Activated CD8-positive, alpha-beta T cell treated with anti-CD3 and anti-CD28 coated beads, Interleukin-2, amount 10 ng/mL, durations not matched to agents 7 days and 5 days (primary cell): ENCODE measurements around the gene SMTNL2. TPM values are rescaled to one million over a fixed set of nuclear protein-coding genes. Genes with fewer than 3 reads are reported as not detected.
"Not testable (repeated sequence)": the region's sequence is repeated elsewhere in the genome, so short reads cannot be mapped to it uniquely, and the experiment has no call there.

Experiments
- ATAC-seq: fragments of 150-1000 bp; cut with Tn5 transposase; one replicate; pipeline ENCODE4 v1.10.0; 2021; ENCODE audit warnings: moderate library complexity
- CTCF ChIA-PET: fragments of 350-600 bp; sonication (Branson Sonifier 250); formaldehyde crosslinking; loops from one replicate; lab custom pipeline; 2021; ENCODE audit warnings: antibody characterized with exemption; lab: Charles Lee
- POLR2A ChIA-PET: fragments of 350-600 bp; sonication (Branson Sonifier 250); formaldehyde crosslinking; loops from one replicate; lab custom pipeline; 2021; ENCODE audit warnings: antibody characterized with exemption; lab: Charles Lee
- DNase-seq: peaks from one replicate; pipeline ENCODE4 v3.0.0-alpha.2; 2020
- H3K27ac Mint-ChIP-seq: one replicate; pipeline ENCODE4 v1.8.0; 2021; ENCODE audit warnings: mild to moderate bottlenecking, mixed read lengths
- H3K27me3 Mint-ChIP-seq: one replicate; pipeline ENCODE4 v1.8.0; 2021; ENCODE audit warnings: low read depth, mixed read lengths
- H3K36me3 Mint-ChIP-seq: one replicate; pipeline ENCODE4 v1.8.0; 2021; ENCODE audit warnings: low read depth, mixed read lengths
- H3K4me1 Mint-ChIP-seq: one replicate; pipeline ENCODE4 v1.8.0; 2021; ENCODE audit warnings: low read depth, mixed read lengths
- H3K4me3 Mint-ChIP-seq: one replicate; pipeline ENCODE4 v1.8.0; 2021; ENCODE audit warnings: mild to moderate bottlenecking, mixed read lengths
- H3K9me3 Mint-ChIP-seq: one replicate; pipeline ENCODE4 v1.8.0; 2022; ENCODE audit warnings: mixed read lengths; ENCODE audit not compliant: insufficient read depth
- total RNA-seq, 2 experiments: library from RNA; stranded (reverse); gene quantifications; one replicate each; pipeline ENCODE4 v1.2.3, GENCODE V29; 2021

Gene SMTNL2
- total RNA-seq, 2 experiments from 2014 or later = not detected

- Mint-ChIP-seq H3K36me3 (no peaks in the 10 kb centered on the region), H3K27ac (no peak overlapping the region), H3K27me3 (peaks cover 5% of the 10 kb centered on the region), H3K9me3 (no peaks in the 10 kb centered on the region), H3K4me1 (peaks cover 6% of the 10 kb centered on the region), H3K4me3 (no peak overlapping the region)
- DNase-seq (no peak), ATAC-seq (no peak)
- ChIA-PET POLR2A (no interaction called here), CTCF (interaction anchor here (1.0 kb wide), 1 partner anchor 25 kb away, joined by 3 read pairs; no protein-coding TSS in a partner anchor)
Measured at GRCh38 chr17:4591529-4591928, 7.2 kb downstream of the SMTNL2 start.

GRCh38 chr17:4592240-4593005, 8.1 kb downstream of the SMTNL2 start:
- H3K4me3 Mint-ChIP-seq = no peak overlapping the region
- no peaks in the 10 kb centered on the region for H3K27me3 Mint-ChIP-seq
- no peak overlapping the region for H3K27ac Mint-ChIP-seq
- ATAC-seq (no peak), DNase-seq (no peak)
- CTCF ChIA-PET = interaction anchor here (1.0 kb wide), 1 partner anchor 25 kb away, joined by 3 read pairs; no protein-coding TSS in a partner anchor
- H3K36me3 Mint-ChIP-seq = no peaks in the 10 kb centered on the region
- H3K9me3 Mint-ChIP-seq = no peaks in the 10 kb centered on the region
- POLR2A ChIA-PET = no interaction called here
- peaks cover 6% of the 10 kb centered on the region for H3K4me1 Mint-ChIP-seq

GRCh38 chr17:4593021-4593421, 8.7 kb downstream of the SMTNL2 start:
- Mint-ChIP-seq H3K9me3 (no peaks in the 10 kb centered on the region), H3K27me3 (no peaks in the 10 kb centered on the region), H3K36me3 (no peaks in the 10 kb centered on the region), H3K27ac (no peak overlapping the region), H3K4me3 (no peak overlapping the region), H3K4me1 (peaks cover 6% of the 10 kb centered on the region)
- no peak for DNase-seq
- ChIA-PET CTCF (no interaction called here), POLR2A (no interaction called here)
- no peak for ATAC-seq

- Mint-ChIP-seq H3K4me1 (peaks cover 6% of the 10 kb centered on the region), H3K4me3 (no peak overlapping the region)
- no peak for ATAC-seq
Measured at GRCh38 chr17:4594406-4594805, 10.1 kb downstream of the SMTNL2 start.

GRCh38 chr17:4594931-4595684, 10.8 kb downstream of the SMTNL2 start:
- CTCF ChIA-PET = interaction anchor here (0.6 to 1.5 kb wide), 7 partner anchors 25 to 338 kb away, joined by 3 to 4 read pairs (median 3); no protein-coding TSS in a partner anchor
- Mint-ChIP-seq H3K36me3 (no peaks in the 10 kb centered on the region), H3K4me3 (no peak overlapping the region), H3K27ac (peak overlapping the region; percentile 49), H3K4me1 (peaks cover 6% of the 10 kb centered on the region), H3K9me3 (no peaks in the 10 kb centered on the region), H3K27me3 (no peaks in the 10 kb centered on the region)
- peak; percentile 70 for DNase-seq
- peak; percentile 83 for ATAC-seq
- POLR2A ChIA-PET = interaction anchor here (0.6 kb wide), 1 partner anchor 162 kb away, joined by 3 read pairs; the partner anchor contains the start of gene SPNS3

More at GRCh38 chr17:4594406-4594805, 10.1 kb downstream of the SMTNL2 start:
- no peak for DNase-seq
- Mint-ChIP-seq H3K36me3 (no peaks in the 10 kb centered on the region), H3K27ac (no peak overlapping the region), H3K9me3 (no peaks in the 10 kb centered on the region), H3K27me3 (no peaks in the 10 kb centered on the region)
- CTCF ChIA-PET = interaction anchor here (0.6 to 1.5 kb wide), 5 partner anchors 24 to 337 kb away, joined by 3 to 4 read pairs (median 3); no protein-coding TSS in a partner anchor
- POLR2A ChIA-PET = no interaction called here

- not testable (repeated sequence) for H3K27me3 Mint-ChIP-seq, DNase-seq, H3K9me3 Mint-ChIP-seq, ATAC-seq, H3K27ac Mint-ChIP-seq, H3K4me1 Mint-ChIP-seq, H3K4me3 Mint-ChIP-seq, H3K36me3 Mint-ChIP-seq
- ChIA-PET CTCF (interaction anchor here (0.6 to 1.5 kb wide), 5 partner anchors 26 to 175 kb away, joined by 3 to 4 read pairs (median 3); no protein-coding TSS in a partner anchor), POLR2A (interaction anchor here (0.6 kb wide), 1 partner anchor 162 kb away, joined by 3 read pairs; the partner anchor contains the start of gene SPNS3)
Measured at GRCh38 chr17:4595685-4596342, 11.5 kb downstream of the SMTNL2 start.

GRCh38 chr17:4596636-4597380, 12.5 kb downstream of the SMTNL2 start:
- Mint-ChIP-seq H3K4me3 (no peak overlapping the region), H3K9me3 (no peaks in the 10 kb centered on the region), H3K27ac (no peak overlapping the region), H3K27me3 (peaks cover 2% of the 10 kb centered on the region), H3K36me3 (no peaks in the 10 kb centered on the region), H3K4me1 (peaks cover 6% of the 10 kb centered on the region)
- ATAC-seq (no peak), DNase-seq (no peak)
- ChIA-PET CTCF (no interaction called here), POLR2A (no interaction called here)

GRCh38 chr17:4597975-4598374, 13.6 kb downstream of the SMTNL2 start:
- Mint-ChIP-seq H3K4me3 (no peak overlapping the region), H3K27ac (no peak overlapping the region), H3K9me3 (no peaks in the 10 kb centered on the region), H3K4me1 (peaks cover 6% of the 10 kb centered on the region), H3K36me3 (no peaks in the 10 kb centered on the region), H3K27me3 (peaks cover 2% of the 10 kb centered on the region)
- ATAC-seq (no peak), DNase-seq (no peak)
- CTCF ChIA-PET = interaction anchor here (1.1 to 1.2 kb wide), 2 partner anchors 29 to 31 kb away, joined by 3 to 4 read pairs; no protein-coding TSS in a partner anchor
- POLR2A ChIA-PET = no interaction called here

- POLR2A ChIA-PET = no interaction called here
- Mint-ChIP-seq H3K27ac (no peak overlapping the region), H3K4me3 (no peak overlapping the region), H3K4me1 (peaks cover 6% of the 10 kb centered on the region), H3K36me3 (no peaks in the 10 kb centered on the region), H3K9me3 (no peaks in the 10 kb centered on the region), H3K27me3 (peaks cover 2% of the 10 kb centered on the region)
- CTCF ChIA-PET = interaction anchor here (0.9 to 1.2 kb wide), 3 partner anchors 26 to 32 kb away, joined by 3 to 4 read pairs (median 3); no protein-coding TSS in a partner anchor
- ATAC-seq (no peak), DNase-seq (no peak)
Measured at GRCh38 chr17:4598776-4599504, 14.6 kb downstream of the SMTNL2 start.

GRCh38 chr17:4599505-4600281, 15.4 kb downstream of the SMTNL2 start:
- ChIA-PET CTCF (no interaction called here), POLR2A (no interaction called here)
- peaks cover 6% of the 10 kb centered on the region for H3K4me1 Mint-ChIP-seq
- no peaks in the 10 kb centered on the region for H3K36me3 Mint-ChIP-seq
- no peak overlapping the region for H3K4me3 Mint-ChIP-seq
- DNase-seq (no peak), ATAC-seq (no peak)
- H3K27me3 Mint-ChIP-seq = peaks cover 2% of the 10 kb centered on the region
- H3K27ac Mint-ChIP-seq = no peak overlapping the region
- H3K9me3 Mint-ChIP-seq = no peaks in the 10 kb centered on the region
